HFFc6 (cell line): Measurements from ENCODE around the gene ANTKMT. TPM values are rescaled to one million over a fixed set of nuclear protein-coding genes. Genes with fewer than 3 reads are reported as not detected.

Source experiments
- DNase-seq: peaks from one replicate; pipeline ENCODE4 v3.0.0-alpha.2; 2018
- H3K27ac Mint-ChIP-seq: 2 replicates; pipeline ENCODE4 v1.8.0; 2020; ENCODE audit warnings: mild to moderate bottlenecking, mixed read lengths
- H3K27me3 Mint-ChIP-seq: 2 replicates; pipeline ENCODE4 v1.8.0; 2021; ENCODE audit warnings: mild to moderate bottlenecking, moderate library complexity, mixed read lengths; ENCODE audit not compliant: insufficient read depth
- H3K36me3 Mint-ChIP-seq: 2 replicates; pipeline ENCODE4 v1.8.0; 2021; ENCODE audit warnings: low read depth, mixed read lengths
- H3K4me1 Mint-ChIP-seq: 2 replicates; pipeline ENCODE4 v1.8.0; 2020; ENCODE audit warnings: low read depth, mixed read lengths
- H3K4me3 Mint-ChIP-seq: 2 replicates; pipeline ENCODE4 v1.8.0; 2020; ENCODE audit warnings: mild to moderate bottlenecking, moderate library complexity, mixed read lengths
- H3K9me3 Mint-ChIP-seq: 2 replicates; pipeline ENCODE4 v1.8.0; 2020; ENCODE audit warnings: mild to moderate bottlenecking, mixed read lengths
- total RNA-seq, 6 experiments: library from RNA; stranded (reverse); fragmentation: NEBNext Ultra II Directional; extraction: Animal tissue kit (Norgen Biotek cat#: 25700); gene quantifications; 2 replicates in 1 of 6; 3 replicates in 5 of 6; pipeline ENCODE4 v1.2.3, GENCODE V29; 2021
- TF ChIP-seq, protein P1 (sequence below): fragments of 200-600 bp; sonication (generic); IDR thresholded peaks from 2 replicates; pipeline ENCODE4 v1.5.0; 2021; ENCODE audit warnings: antibody characterized with exemption, mild to moderate bottlenecking

Gene ANTKMT
- total RNA-seq, 6 experiments from 2014 or later = 50.1 to 57.7 (median 54.7) TPM

DNA sequence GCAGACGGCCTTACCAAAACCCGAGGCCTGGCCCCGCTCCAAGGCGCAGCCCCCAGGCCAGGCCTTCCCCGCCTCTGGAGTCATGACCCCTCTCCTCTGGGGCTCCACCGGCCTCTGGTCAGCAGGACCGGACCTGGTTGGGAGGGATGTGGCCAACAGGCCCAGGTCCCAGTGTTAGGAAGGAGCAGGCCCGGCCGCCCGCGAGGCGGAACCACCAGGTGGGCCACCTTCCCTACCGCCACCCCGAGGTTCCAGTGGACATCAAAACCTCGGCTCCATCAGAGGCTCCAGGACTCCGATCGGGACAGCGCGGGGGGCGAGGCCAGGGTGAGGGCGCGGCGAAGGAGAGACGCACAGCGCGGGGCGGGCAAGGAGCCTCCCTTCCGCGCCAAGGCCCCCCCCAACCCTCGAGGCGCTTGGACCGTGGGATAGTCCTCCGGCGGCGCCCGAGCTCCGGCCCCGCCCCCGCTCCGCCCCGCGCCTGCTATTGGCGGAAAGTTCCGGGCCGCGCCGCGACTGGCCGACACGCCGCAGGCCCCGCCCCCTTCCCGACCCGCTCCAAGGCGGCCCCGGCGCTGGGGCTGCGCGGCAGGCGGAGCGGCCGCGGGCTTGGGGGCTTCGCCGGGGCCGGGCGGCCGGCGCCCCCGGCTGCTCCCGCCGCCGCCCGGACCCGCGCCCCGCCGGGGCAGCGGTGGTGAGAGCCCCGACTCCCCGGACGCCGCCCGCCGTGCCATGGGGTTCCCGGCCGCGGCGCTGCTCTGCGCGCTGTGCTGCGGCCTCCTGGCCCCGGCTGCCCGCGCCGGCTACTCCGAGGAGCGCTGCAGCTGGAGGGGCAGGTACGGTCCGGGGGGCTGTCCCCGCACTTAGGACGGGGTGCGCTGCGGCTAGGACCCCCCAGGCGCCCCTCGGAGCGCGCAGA is 6.1 kb upstream of the ANTKMT start, which contains the start of gene METRN:
TSS of gene METRN (plus strand) at position 561 of the 919 bp plus-strand sequence. CDS start at position 733, 172 bp downstream.
- peak within 1 kb of the TSS; percentile 79 for H3K27ac Mint-ChIP-seq
- peak within 1 kb of the TSS; percentile 87 for H3K4me3 Mint-ChIP-seq
- H3K27me3 Mint-ChIP-seq = peaks cover 4% of the 10 kb centered on the region; the same call in 1 of the 2 replicates
- H3K4me1 Mint-ChIP-seq = peaks cover 35% of the 10 kb centered on the region
- no peaks in the 10 kb centered on the region for H3K9me3 Mint-ChIP-seq
- TF ChIP-seq, protein P1, sequence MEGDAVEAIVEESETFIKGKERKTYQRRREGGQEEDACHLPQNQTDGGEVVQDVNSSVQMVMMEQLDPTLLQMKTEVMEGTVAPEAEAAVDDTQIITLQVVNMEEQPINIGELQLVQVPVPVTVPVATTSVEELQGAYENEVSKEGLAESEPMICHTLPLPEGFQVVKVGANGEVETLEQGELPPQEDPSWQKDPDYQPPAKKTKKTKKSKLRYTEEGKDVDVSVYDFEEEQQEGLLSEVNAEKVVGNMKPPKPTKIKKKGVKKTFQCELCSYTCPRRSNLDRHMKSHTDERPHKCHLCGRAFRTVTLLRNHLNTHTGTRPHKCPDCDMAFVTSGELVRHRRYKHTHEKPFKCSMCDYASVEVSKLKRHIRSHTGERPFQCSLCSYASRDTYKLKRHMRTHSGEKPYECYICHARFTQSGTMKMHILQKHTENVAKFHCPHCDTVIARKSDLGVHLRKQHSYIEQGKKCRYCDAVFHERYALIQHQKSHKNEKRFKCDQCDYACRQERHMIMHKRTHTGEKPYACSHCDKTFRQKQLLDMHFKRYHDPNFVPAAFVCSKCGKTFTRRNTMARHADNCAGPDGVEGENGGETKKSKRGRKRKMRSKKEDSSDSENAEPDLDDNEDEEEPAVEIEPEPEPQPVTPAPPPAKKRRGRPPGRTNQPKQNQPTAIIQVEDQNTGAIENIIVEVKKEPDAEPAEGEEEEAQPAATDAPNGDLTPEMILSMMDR = no peak
- no peaks in the 10 kb centered on the region for H3K36me3 Mint-ChIP-seq
- DNase-seq = peak; percentile 80

- H3K9me3 Mint-ChIP-seq = no peaks in the 10 kb centered on the region
- TF ChIP-seq, protein P1 = peak; percentile 60
- DNase-seq = no peak
- H3K36me3 Mint-ChIP-seq = no peaks in the 10 kb centered on the region
- peaks cover 9% of the 10 kb centered on the region; the same call in 1 of the 2 replicates for H3K27me3 Mint-ChIP-seq
- peak overlapping the region; percentile 87 for H3K4me3 Mint-ChIP-seq
- H3K4me1 Mint-ChIP-seq = peaks cover 36% of the 10 kb centered on the region
- peak overlapping the region; percentile 79 for H3K27ac Mint-ChIP-seq
Observed at GRCh38 chr16:715477-716199, 5.3 kb upstream of the ANTKMT start.

GRCh38 chr16:716200-716568 is 4.8 kb upstream of the ANTKMT start:
- peak overlapping the region; percentile 87 for H3K4me3 Mint-ChIP-seq
- no peaks in the 10 kb centered on the region for H3K9me3 Mint-ChIP-seq
- H3K4me1 Mint-ChIP-seq = peaks cover 36% of the 10 kb centered on the region
- peaks cover 9% of the 10 kb centered on the region; the same call in 1 of the 2 replicates for H3K27me3 Mint-ChIP-seq
- DNase-seq = peak; percentile 39
- H3K27ac Mint-ChIP-seq = peak overlapping the region; percentile 79
- H3K36me3 Mint-ChIP-seq = no peaks in the 10 kb centered on the region
- TF ChIP-seq, protein P1 = no peak

DNA sequence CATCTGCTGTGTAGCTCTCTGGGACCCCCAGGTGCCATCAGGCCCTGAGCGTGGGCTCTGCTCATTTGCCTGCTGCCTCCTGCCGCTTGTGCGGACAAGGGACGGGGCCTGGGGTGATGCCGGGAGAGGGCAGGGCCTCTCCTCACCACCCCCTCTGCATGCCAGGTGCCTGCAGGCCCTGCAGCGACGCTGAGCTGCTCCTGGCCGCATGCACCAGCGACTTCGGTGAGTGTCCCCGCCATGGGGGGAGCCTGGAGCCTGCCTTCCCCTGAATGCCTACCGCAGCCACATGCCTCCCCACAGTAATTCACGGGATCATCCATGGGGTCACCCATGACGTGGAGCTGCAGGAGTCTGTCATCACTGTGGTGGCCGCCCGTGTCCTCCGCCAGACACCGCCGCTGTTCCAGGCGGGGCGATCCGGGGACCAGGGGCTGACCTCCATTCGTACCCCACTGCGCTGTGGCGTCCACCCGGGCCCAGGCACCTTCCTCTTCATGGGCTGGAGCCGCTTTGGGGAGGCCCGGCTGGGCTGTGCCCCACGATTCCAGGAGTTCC is 4.1 kb upstream of the ANTKMT start:
- TF ChIP-seq, protein P1 = no peak
- Mint-ChIP-seq H3K4me1 (peaks cover 36% of the 10 kb centered on the region), H3K36me3 (no peaks in the 10 kb centered on the region), H3K9me3 (no peaks in the 10 kb centered on the region), H3K27ac (no peak overlapping the region), H3K4me3 (peak overlapping the region; percentile 87; the same call in 1 of the 2 replicates), H3K27me3 (peaks cover 9% of the 10 kb centered on the region; the same call in 1 of the 2 replicates)
- no peak for DNase-seq

GRCh38 chr16:717450-718245 is 3.3 kb upstream of the ANTKMT start:
- Mint-ChIP-seq H3K27ac (no peak overlapping the region), H3K4me1 (peaks cover 32% of the 10 kb centered on the region), H3K36me3 (no peaks in the 10 kb centered on the region), H3K4me3 (no peak overlapping the region), H3K9me3 (no peaks in the 10 kb centered on the region), H3K27me3 (peaks cover 9% of the 10 kb centered on the region)
- DNase-seq = no peak
- TF ChIP-seq, protein P1 = no peak
